A549 (cell line): Measurements from ENCODE around the gene TKTL2. TPM values are rescaled to one million over a fixed set of nuclear protein-coding genes. Genes with fewer than 3 reads are reported as not detected.

Experiments used
- ATAC-seq, 2 experiments: fragments of 200-7000 bp in 1 of 2; fragments of >200 bp in 1 of 2; cut with Nextera tagmentation in 1 of 2; cut with Tn5 transposase in 1 of 2; 3 replicates each; pipeline versions ENCODE4 v1.8.0 to v1.9.1; 2018 to 2020; ENCODE audit warnings: mild to moderate bottlenecking in 1 of 2, moderate library complexity in 1 of 2
- CTCF ChIA-PET: fragments of 300-600 bp; sonication (Branson Sonifier 250); formaldehyde crosslinking; extraction: SDS; loops from one replicate; lab custom pipeline; 2021; ENCODE audit warnings: antibody characterized with exemption, inconsistent platforms; lab: Yijun Ruan, JAX
- POLR2A ChIA-PET: fragments of 350-600 bp; formaldehyde crosslinking; extraction: SDS; loops from one replicate; lab custom pipeline; 2021; ENCODE audit warnings: antibody characterized with exemption, inconsistent platforms; lab: Yijun Ruan, JAX
- DNase-seq, 2 experiments: peaks; one replicate each; pipeline versions ENCODE4 v3.0.0 to v3.0.0-alpha.2; 2011 to 2016; ENCODE audit warnings: low read depth in 1 of 2, low spot score in 1 of 2
- FAIRE-seq: peaks from 2 replicates; lab custom pipeline; 2011; peaks lifted over from hg19 to GRCh38; lab: Jason Lieb, UNC
- H3K27ac ChIP-seq, 2 experiments: fragments of >200 bp; sonication (Bioruptor Twin); formaldehyde crosslinking; 3 replicates each; pipeline ENCODE4 v1.5.1; 2016 to 2017
- H3K4me1 ChIP-seq: fragments of >200 bp; sonication (Bioruptor Twin); formaldehyde crosslinking; 3 replicates; pipeline ENCODE4 v1.6.1; 2016
- H3K4me2 ChIP-seq: fragments of >200 bp; sonication (Bioruptor Twin); formaldehyde crosslinking; 3 replicates; pipeline ENCODE4 v1.6.1; 2016
- H3K4me3 ChIP-seq: fragments of >200 bp; sonication (Bioruptor Twin); formaldehyde crosslinking; 3 replicates; pipeline ENCODE4 v1.5.1; 2016
- H3K9me3 ChIP-seq: fragments of >200 bp; sonication (Bioruptor Twin); formaldehyde crosslinking; 3 replicates; pipeline ENCODE4 v1.6.1; 2016
- CBX8 ChIP-seq: fragments of 200-600 bp; sonication (generic); IDR thresholded peaks from 2 replicates; pipeline ENCODE4 v1.6.1; 2016
- CEBPB ChIP-seq, 2 experiments: fragments of >200 bp in 1 of 2; sonication (Bioruptor Twin) in 1 of 2; formaldehyde crosslinking in 1 of 2; IDR thresholded peaks; 2 replicates each; pipeline ENCODE4 v1.6.1; 2012 to 2016
- ESRRA ChIP-seq: fragments of 150-350 bp; IDR thresholded peaks from 2 replicates; pipeline ENCODE4 v1.6.1; 2014; ENCODE audit warnings: mild to moderate bottlenecking, low read length, borderline replicate concordance
- FOSL2 ChIP-seq, 2 experiments: fragments of 450-650 bp in 1 of 2; fragments of >200 bp in 1 of 2; sonication (Bioruptor Twin) in 1 of 2; formaldehyde crosslinking; IDR thresholded peaks; 2 replicates each; pipeline versions ENCODE4 v1.5.0 to v1.6.1; 2016 to 2020; ENCODE audit warnings: mild to moderate bottlenecking in 1 of 2, moderate library complexity in 1 of 2
- GATA3 ChIP-seq: IDR thresholded peaks from 2 replicates; pipeline ENCODE4 v1.6.1; 2012; ENCODE audit warnings: borderline replicate concordance
- HDAC2 ChIP-seq: fragments of 200-600 bp; sonication (generic); IDR thresholded peaks from 2 replicates; pipeline ENCODE4 v1.6.1; 2016
- HES2 ChIP-seq: fragments of >200 bp; sonication (Bioruptor Twin); formaldehyde crosslinking; IDR thresholded peaks from 2 replicates; pipeline ENCODE4 v1.6.1; 2016
- HOXA7 ChIP-seq: fragments of 250-450 bp; sonication (Bioruptor Pico); IDR thresholded peaks from 2 replicates; pipeline ENCODE4 v1.5.0; 2020; ENCODE audit warnings: mild to moderate bottlenecking, moderate library complexity
- HOXB13 ChIP-seq: fragments of 250-450 bp; sonication (Bioruptor Pico); IDR thresholded peaks from 2 replicates; pipeline ENCODE4 v1.5.0; 2020; ENCODE audit warnings: low read depth, mild to moderate bottlenecking, moderate library complexity
- HOXB5 ChIP-seq: fragments of 250-450 bp; sonication (Bioruptor Pico); IDR thresholded peaks from 2 replicates; pipeline ENCODE4 v1.5.0; 2020; ENCODE audit warnings: mild to moderate bottlenecking, moderate library complexity
- JUN ChIP-seq, 2 experiments: fragments of >200 bp; sonication (Bioruptor Twin); formaldehyde crosslinking; IDR thresholded peaks; 2 replicates in 1 of 2; 3 replicates in 1 of 2; pipeline ENCODE4 v1.6.1; 2016 to 2017
- MAX ChIP-seq: IDR thresholded peaks from 2 replicates; pipeline ENCODE4 v1.6.1; 2012
- MYC ChIP-seq: IDR thresholded peaks from 2 replicates; pipeline ENCODE4 v1.6.1; 2012; ENCODE audit warnings: mild to moderate bottlenecking, inconsistent platforms, low read length, improper control_type of control experiment, borderline replicate concordance
- NPAS2 ChIP-seq: fragments of 250-450 bp; sonication (Bioruptor Pico); IDR thresholded peaks from 2 replicates; pipeline ENCODE4 v1.8.0; 2022; ENCODE audit warnings: mild to moderate bottlenecking, moderate library complexity, borderline replicate concordance
- NR3C1 ChIP-seq: fragments of >200 bp; sonication (Bioruptor Twin); formaldehyde crosslinking; IDR thresholded peaks from 3 replicates; pipeline ENCODE4 v1.6.1; 2017
- POLR2AphosphoS2 ChIP-seq: conservative IDR thresholded peaks from 2 replicates; pipeline ENCODE4 v1.6.1; 2012; ENCODE audit warnings: low read length, improper control_type of control experiment, inconsistent platforms
- TP53 ChIP-seq: fragments of 250-450 bp; sonication (Bioruptor Pico); IDR thresholded peaks from 2 replicates; pipeline ENCODE4 v1.5.0; 2021; ENCODE audit warnings: mild to moderate bottlenecking, moderate library complexity
- ZC3H11A ChIP-seq: fragments of 450-650 bp; IDR thresholded peaks from 2 replicates; pipeline ENCODE4 v1.6.1; 2014; ENCODE audit warnings: antibody characterized with exemption, mild to moderate bottlenecking
- ZFP36 ChIP-seq: fragments of 450-650 bp; IDR thresholded peaks from 2 replicates; pipeline ENCODE4 v1.6.1; 2014; ENCODE audit warnings: borderline replicate concordance; ENCODE audit not compliant: partially characterized antibody
- ZNF302 ChIP-seq: fragments of 250-450 bp; sonication (Bioruptor Pico); IDR thresholded peaks from 2 replicates; pipeline ENCODE4 v1.9.0; 2021; ENCODE audit warnings: inconsistent platforms, mild to moderate bottlenecking, moderate library complexity
- WGBS: methylation state at CpG from one replicate; pipeline ENCODE4 v1.1.6; 2017; ENCODE audit errors: missing lambda C conversion rate; 5-methylcytosine and 5-hydroxymethylcytosine counted together
- polyA plus RNA-seq, 4 experiments: library from polyadenylated mRNA; depleted of rRNA in 3 of 4; stranded (reverse); fragments of >200 nt; fragmentation: RNase III in 1 of 4; extraction: RNeasy Plus Mini Kit Qiagen cat#74134 plus additional on column Dnase treatment in 1 of 4; gene quantifications; 2 replicates in 3 of 4; 3 replicates in 1 of 4; pipeline ENCODE4 v1.2.3, GENCODE V29; 2011 to 2017
- TF ChIP-seq, protein P1 (sequence below): fragments of 250-450 bp; sonication (Bioruptor Pico); IDR thresholded peaks from 2 replicates; pipeline ENCODE4 v1.5.0; 2021; ENCODE audit warnings: mild to moderate bottlenecking, moderate library complexity, borderline replicate concordance
- TF ChIP-seq, protein P2 (sequence below): fragments of 450-650 bp; IDR thresholded peaks from 2 replicates; pipeline ENCODE4 v1.6.1; 2014; ENCODE audit warnings: antibody characterized with exemption

The TKTL2 gene
- polyA plus RNA-seq, 2 of the 4 experiments (the other 2 are of a cell fraction) = not detected

GRCh38 chr4:163470391-163470790, 3.2 kb downstream of the TKTL2 start:
- CTCF ChIA-PET = no interaction called here
- WGBS = 5% methylated on average over 3 of the region's 3 CpGs
- FAIRE-seq (no peak), DNase-seq (no peak), ATAC-seq (no peak)
- H3K9me3 ChIP-seq = no peaks in the 10 kb centered on the region
- no peak overlapping the region for H3K4me3 ChIP-seq
- no peak overlapping the region for H3K27ac ChIP-seq
- POLR2A ChIA-PET = no interaction called here
- no peaks in the 10 kb centered on the region for H3K4me1 ChIP-seq
- TF ChIP-seq GATA3 (no peak), POLR2AphosphoS2 (no peak), MAX (no peak), TP53 (CRISPR knock-in tag) (no peak), ZC3H11A (no peak), HOXB13 (CRISPR knock-in tag) (no peak), HES2 (no peak), FOSL2 (IDR thresholded peaks at IDR 0.05) (no peak), FOSL2 (CRISPR knock-in tag; IDR thresholded peaks at IDR 0.05) (no peak)
- TF ChIP-seq, protein P1, sequence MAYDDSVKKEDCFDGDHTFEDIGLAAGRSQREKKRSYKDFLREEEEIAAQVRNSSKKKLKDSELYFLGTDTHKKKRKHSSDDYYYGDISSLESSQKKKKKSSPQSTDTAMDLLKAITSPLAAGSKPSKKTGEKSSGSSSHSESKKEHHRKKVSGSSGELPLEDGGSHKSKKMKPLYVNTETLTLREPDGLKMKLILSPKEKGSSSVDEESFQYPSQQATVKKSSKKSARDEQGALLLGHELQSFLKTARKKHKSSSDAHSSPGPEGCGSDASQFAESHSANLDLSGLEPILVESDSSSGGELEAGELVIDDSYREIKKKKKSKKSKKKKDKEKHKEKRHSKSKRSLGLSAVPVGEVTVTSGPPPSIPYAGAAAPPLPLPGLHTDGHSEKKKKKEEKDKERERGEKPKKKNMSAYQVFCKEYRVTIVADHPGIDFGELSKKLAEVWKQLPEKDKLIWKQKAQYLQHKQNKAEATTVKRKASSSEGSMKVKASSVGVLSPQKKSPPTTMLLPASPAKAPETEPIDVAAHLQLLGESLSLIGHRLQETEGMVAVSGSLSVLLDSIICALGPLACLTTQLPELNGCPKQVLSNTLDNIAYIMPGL (CRISPR knock-in tag) = no peak
- TF ChIP-seq, protein P2, sequence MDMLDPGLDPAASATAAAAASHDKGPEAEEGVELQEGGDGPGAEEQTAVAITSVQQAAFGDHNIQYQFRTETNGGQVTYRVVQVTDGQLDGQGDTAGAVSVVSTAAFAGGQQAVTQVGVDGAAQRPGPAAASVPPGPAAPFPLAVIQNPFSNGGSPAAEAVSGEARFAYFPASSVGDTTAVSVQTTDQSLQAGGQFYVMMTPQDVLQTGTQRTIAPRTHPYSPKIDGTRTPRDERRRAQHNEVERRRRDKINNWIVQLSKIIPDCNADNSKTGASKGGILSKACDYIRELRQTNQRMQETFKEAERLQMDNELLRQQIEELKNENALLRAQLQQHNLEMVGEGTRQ = no peak
- H3K4me2 ChIP-seq = no peak overlapping the region

DNA sequence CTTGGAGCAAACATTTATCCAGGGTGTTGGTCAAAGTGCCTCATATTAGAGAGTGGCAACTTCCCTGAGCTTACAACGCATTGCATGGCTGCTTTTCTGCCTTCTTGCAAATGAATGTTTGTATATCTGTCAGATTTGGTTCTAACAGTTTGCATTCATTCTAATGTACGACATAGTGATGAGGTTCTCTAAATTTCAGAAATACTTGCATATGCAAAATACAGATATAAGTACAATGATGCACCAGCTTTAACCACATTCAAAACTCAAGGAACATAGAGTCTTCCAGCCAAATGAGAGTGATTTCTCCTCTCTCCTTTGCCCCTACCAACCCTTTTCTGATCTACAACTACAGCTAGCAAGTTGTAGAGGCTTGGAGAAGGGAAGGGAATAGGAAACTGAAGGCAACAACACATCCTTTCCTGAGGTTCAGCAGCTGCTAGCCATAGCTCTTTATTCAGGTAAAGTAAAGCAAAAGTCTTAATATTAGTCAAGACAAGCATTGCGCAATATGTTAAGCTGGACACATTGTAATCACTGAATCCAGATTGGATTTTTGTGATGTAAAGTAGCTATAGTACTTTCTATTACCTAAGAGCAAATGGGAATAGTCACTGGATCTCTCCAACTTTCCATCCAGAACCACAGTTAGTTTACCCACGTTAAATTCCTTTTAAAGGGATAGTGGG, 6.3 kb downstream of the TKTL2 start:
- WGBS = 56% methylated on average over 4 of the region's 4 CpGs
- no peaks in the 10 kb centered on the region for H3K9me3 ChIP-seq
- no peak overlapping the region for H3K4me3 ChIP-seq
- no peak overlapping the region for H3K4me2 ChIP-seq
- CTCF ChIA-PET = no interaction called here
- TF ChIP-seq JUN (IDR thresholded peaks at IDR 0.05) (no peak), CEBPB (IDR thresholded peaks at IDR 0.05) (peak; percentile 73 to 84; a peak in 3 of 4 replicates), HDAC2 (no peak)
- TF ChIP-seq, all 56 proteins: peak for 1
- no peaks in the 10 kb centered on the region for H3K4me1 ChIP-seq
- POLR2A ChIA-PET = no interaction called here
- ATAC-seq (no peak), DNase-seq (no peak), FAIRE-seq (no peak)
- H3K27ac ChIP-seq = no peak overlapping the region

GRCh38 chr4:163462556-163462955, 11.0 kb downstream of the TKTL2 start:
- no peak overlapping the region for H3K4me3 ChIP-seq
- ATAC-seq (no peak), DNase-seq (no peak), FAIRE-seq (no peak)
- POLR2A ChIA-PET = no interaction called here
- no peak overlapping the region for H3K27ac ChIP-seq
- TF ChIP-seq ZNF302 (CRISPR knock-in tag) (no peak), NPAS2 (CRISPR knock-in tag) (no peak), HOXB5 (CRISPR knock-in tag) (no peak), MYC (no peak), CBX8 (no peak), ZFP36 (no peak), HOXA7 (CRISPR knock-in tag) (no peak), NR3C1 (no peak), ESRRA (no peak)
- H3K4me1 ChIP-seq = no peaks in the 10 kb centered on the region
- H3K9me3 ChIP-seq = no peaks in the 10 kb centered on the region
- CTCF ChIA-PET = no interaction called here
- H3K4me2 ChIP-seq = no peak overlapping the region
- WGBS = 49% methylated on average over 5 of the region's 5 CpGs
